ENCODE results near the gene VCX2.
"Not testable (repeated sequence)": the region's sequence is repeated elsewhere in the genome, so short reads cannot be mapped to it uniquely, and the experiment has no call there.

The VCX2 gene

GRCh38 chrX:8191022-8191421, 20.0 kb upstream of the VCX2 start:
- no peak overlapping the region for H3K4me3 ChIP-seq (ENCODE audit: control insufficient read depth, low read depth, low read length)
- no peak for TF ChIP-seq CTCF (conservative IDR thresholded peaks at IDR 0.05; ENCODE audit: control insufficient read depth, insufficient read depth, low read depth, low read length)
- no peak for DNase-seq (ENCODE audit: low read depth)

- H3K4me3 ChIP-seq (ENCODE audit: control insufficient read depth, low read depth, low read length): no peak overlapping the region
- TF ChIP-seq CTCF (conservative IDR thresholded peaks at IDR 0.05; ENCODE audit: control insufficient read depth, insufficient read depth, low read depth, low read length): no peak
- no peak for DNase-seq (ENCODE audit: low read depth)
Observed at GRCh38 chrX:8190341-8190830, 19.3 kb upstream of the VCX2 start.

- no peak for TF ChIP-seq CTCF (conservative IDR thresholded peaks at IDR 0.05; ENCODE audit: control insufficient read depth, insufficient read depth, low read depth, low read length)
- no peak for DNase-seq (ENCODE audit: low read depth)
- H3K4me3 ChIP-seq (ENCODE audit: control insufficient read depth, low read depth, low read length): no peak overlapping the region
Observed at GRCh38 chrX:8189096-8189830, 18.2 kb upstream of the VCX2 start.

- no peak for DNase-seq (ENCODE audit: low read depth)
- no peak overlapping the region for H3K4me3 ChIP-seq (ENCODE audit: control insufficient read depth, low read depth, low read length)
- no peak for TF ChIP-seq CTCF (conservative IDR thresholded peaks at IDR 0.05; ENCODE audit: control insufficient read depth, insufficient read depth, low read depth, low read length)
Observed at GRCh38 chrX:8183346-8183745, 12.3 kb upstream of the VCX2 start.

GRCh38 chrX:8179656-8180055, 8.6 kb upstream of the VCX2 start:
- peak; percentile 3 for DNase-seq (ENCODE audit: low read depth)
- H3K4me3 ChIP-seq (ENCODE audit: control insufficient read depth, low read depth, low read length): no peak overlapping the region
- TF ChIP-seq CTCF (conservative IDR thresholded peaks at IDR 0.05; ENCODE audit: control insufficient read depth, insufficient read depth, low read depth, low read length): no peak

- DNase-seq (ENCODE audit: low read depth): not testable (repeated sequence)
Observed at GRCh38 chrX:8154011-8154410, 17.1 kb downstream of the VCX2 start.

GRCh38 chrX:8147226-8147625, 23.8 kb downstream of the VCX2 start:
- H3K4me3 ChIP-seq (ENCODE audit: control insufficient read depth, low read depth, low read length): no peak overlapping the region
- peak; percentile 3 for DNase-seq (ENCODE audit: low read depth)
- TF ChIP-seq CTCF (conservative IDR thresholded peaks at IDR 0.05; ENCODE audit: control insufficient read depth, insufficient read depth, low read depth, low read length): no peak

More at GRCh38 chrX:8154011-8154410, 17.1 kb downstream of the VCX2 start:
- not testable (repeated sequence) for H3K4me3 ChIP-seq (ENCODE audit: control insufficient read depth, low read depth, low read length)

Measured in fibroblast of mammary gland (primary cell).